Measurements from ENCODE around the gene CREG1. TPM values are rescaled to one million over a fixed set of nuclear protein-coding genes. Genes with fewer than 3 reads are reported as not detected.

Gene CREG1
- total and polyA plus RNA-seq, 7 donors: 19.2 to 118 (median 35.5) TPM

GRCh38 chr1:167532375-167532774, 21.2 kb downstream of the CREG1 start:
- Histone ChIP-seq H3K9me3 (no peaks in the 10 kb centered on the region), H3K4me1 (no peaks in the 10 kb centered on the region), H3K4me3 (no peak overlapping the region), H3K36me3 (ENCODE audit: insufficient read depth in 1 of 2, low read depth in 1 of 2) (no peaks in the 10 kb centered on the region), H3K27me3 (ENCODE audit: insufficient read depth in 3 of 3, low read length in 2 of 3) (no peaks in the 10 kb centered on the region), H3K27ac (no peak overlapping the region)
- intact Hi-C loops (cut with DNase I): loop anchor here (5.0 to 10.0 kb wide), 4 partner anchors 75 to 465 kb away; no protein-coding TSS in a partner anchor
- DNase-seq (no peak), ATAC-seq (no peak)
- TF ChIP-seq, protein P1, sequence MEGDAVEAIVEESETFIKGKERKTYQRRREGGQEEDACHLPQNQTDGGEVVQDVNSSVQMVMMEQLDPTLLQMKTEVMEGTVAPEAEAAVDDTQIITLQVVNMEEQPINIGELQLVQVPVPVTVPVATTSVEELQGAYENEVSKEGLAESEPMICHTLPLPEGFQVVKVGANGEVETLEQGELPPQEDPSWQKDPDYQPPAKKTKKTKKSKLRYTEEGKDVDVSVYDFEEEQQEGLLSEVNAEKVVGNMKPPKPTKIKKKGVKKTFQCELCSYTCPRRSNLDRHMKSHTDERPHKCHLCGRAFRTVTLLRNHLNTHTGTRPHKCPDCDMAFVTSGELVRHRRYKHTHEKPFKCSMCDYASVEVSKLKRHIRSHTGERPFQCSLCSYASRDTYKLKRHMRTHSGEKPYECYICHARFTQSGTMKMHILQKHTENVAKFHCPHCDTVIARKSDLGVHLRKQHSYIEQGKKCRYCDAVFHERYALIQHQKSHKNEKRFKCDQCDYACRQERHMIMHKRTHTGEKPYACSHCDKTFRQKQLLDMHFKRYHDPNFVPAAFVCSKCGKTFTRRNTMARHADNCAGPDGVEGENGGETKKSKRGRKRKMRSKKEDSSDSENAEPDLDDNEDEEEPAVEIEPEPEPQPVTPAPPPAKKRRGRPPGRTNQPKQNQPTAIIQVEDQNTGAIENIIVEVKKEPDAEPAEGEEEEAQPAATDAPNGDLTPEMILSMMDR (IDR thresholded peaks at IDR 0.05): no peak

GRCh38 chr1:167529829-167530474, 23.6 kb downstream of the CREG1 start:
- Histone ChIP-seq H3K27ac (no peak overlapping the region), H3K36me3 (ENCODE audit: insufficient read depth in 1 of 2, low read depth in 1 of 2) (no peaks in the 10 kb centered on the region), H3K4me3 (no peak overlapping the region), H3K4me1 (no peaks in the 10 kb centered on the region), H3K27me3 (ENCODE audit: insufficient read depth in 3 of 3, low read length in 2 of 3) (no peaks in the 10 kb centered on the region), H3K9me3 (no peaks in the 10 kb centered on the region)
- 45 to 63% (median 46%) methylated on average over 8 of the region's 8 CpGs for WGBS, 3 donors
- intact Hi-C loops (cut with DNase I): loop anchor here (5.0 to 10.0 kb wide), 4 partner anchors 73 to 463 kb away; no protein-coding TSS in a partner anchor
- ATAC-seq (no peak), DNase-seq (no peak)
- TF ChIP-seq, protein P1 (IDR thresholded peaks at IDR 0.05): no peak

GRCh38 chr1:167528057-167528728, 25.4 kb downstream of the CREG1 start:
- intact Hi-C loops (cut with DNase I): no loop called here
- DNase-seq: no peak
- H3K27ac ChIP-seq: no peak overlapping the region
- no peak overlapping the region for H3K4me3 ChIP-seq
- 94 to 97% (median 96%) methylated on average over 3 of the region's 3 CpGs for WGBS, 3 donors
- H3K36me3 ChIP-seq (ENCODE audit: insufficient read depth in 1 of 2, low read depth in 1 of 2): no peaks in the 10 kb centered on the region
- no peaks in the 10 kb centered on the region for H3K4me1 ChIP-seq
- TF ChIP-seq, protein P1 (IDR thresholded peaks at IDR 0.05): no peak
- peaks cover 1% of the 10 kb centered on the region for H3K9me3 ChIP-seq
- ATAC-seq: no peak
- no peaks in the 10 kb centered on the region for H3K27me3 ChIP-seq (ENCODE audit: insufficient read depth in 3 of 3, low read length in 2 of 3)

GRCh38 chr1:167526667-167527383, 26.7 kb downstream of the CREG1 start:
- WGBS, 3 donors: 55 to 56% (median 56%) methylated on average over 8 of the region's 8 CpGs
- DNase-seq (no peak), ATAC-seq (no peak)
- TF ChIP-seq, protein P1 (IDR thresholded peaks at IDR 0.05): no peak
- no peaks in the 10 kb centered on the region for H3K4me1 ChIP-seq
- no peaks in the 10 kb centered on the region for H3K36me3 ChIP-seq (ENCODE audit: insufficient read depth in 1 of 2, low read depth in 1 of 2)
- intact Hi-C loops (cut with DNase I): no loop called here
- no peak overlapping the region for H3K4me3 ChIP-seq
- H3K9me3 ChIP-seq: peaks cover 5% of the 10 kb centered on the region
- H3K27me3 ChIP-seq (ENCODE audit: insufficient read depth in 3 of 3, low read length in 2 of 3): no peaks in the 10 kb centered on the region
- H3K27ac ChIP-seq: no peak overlapping the region
